ENCODE measurements around the gene MAP6D1.

DNA sequence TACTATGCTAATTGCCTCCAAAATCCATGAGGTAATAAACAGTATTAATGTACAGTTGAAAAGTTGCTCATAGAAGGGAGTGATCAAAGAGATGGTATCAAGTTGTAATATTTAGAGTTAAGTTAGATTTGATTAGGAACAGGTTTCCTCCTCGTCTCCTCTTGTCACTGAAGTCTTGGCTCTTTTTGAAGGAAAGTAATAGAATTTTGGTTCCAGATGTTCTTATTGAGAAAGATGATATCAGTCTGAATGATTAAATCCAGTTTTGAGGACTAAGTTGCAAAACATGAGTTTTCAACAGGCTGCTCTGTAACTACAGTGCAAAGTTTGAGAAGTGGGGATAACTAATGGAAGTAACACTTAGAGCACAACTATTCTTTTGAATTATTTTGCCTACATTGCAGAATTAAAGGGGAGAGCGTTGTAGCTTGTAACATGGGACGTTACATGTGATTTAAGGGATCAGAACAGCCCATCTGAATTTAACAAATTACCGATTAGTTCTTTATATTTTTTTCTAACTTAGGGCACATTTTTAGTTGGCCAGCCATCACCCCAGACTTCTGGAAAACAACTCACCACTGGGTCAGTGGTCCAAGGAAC lies 48.3 kb downstream of the MAP6D1 start:
- TF ChIP-seq, protein P1, sequence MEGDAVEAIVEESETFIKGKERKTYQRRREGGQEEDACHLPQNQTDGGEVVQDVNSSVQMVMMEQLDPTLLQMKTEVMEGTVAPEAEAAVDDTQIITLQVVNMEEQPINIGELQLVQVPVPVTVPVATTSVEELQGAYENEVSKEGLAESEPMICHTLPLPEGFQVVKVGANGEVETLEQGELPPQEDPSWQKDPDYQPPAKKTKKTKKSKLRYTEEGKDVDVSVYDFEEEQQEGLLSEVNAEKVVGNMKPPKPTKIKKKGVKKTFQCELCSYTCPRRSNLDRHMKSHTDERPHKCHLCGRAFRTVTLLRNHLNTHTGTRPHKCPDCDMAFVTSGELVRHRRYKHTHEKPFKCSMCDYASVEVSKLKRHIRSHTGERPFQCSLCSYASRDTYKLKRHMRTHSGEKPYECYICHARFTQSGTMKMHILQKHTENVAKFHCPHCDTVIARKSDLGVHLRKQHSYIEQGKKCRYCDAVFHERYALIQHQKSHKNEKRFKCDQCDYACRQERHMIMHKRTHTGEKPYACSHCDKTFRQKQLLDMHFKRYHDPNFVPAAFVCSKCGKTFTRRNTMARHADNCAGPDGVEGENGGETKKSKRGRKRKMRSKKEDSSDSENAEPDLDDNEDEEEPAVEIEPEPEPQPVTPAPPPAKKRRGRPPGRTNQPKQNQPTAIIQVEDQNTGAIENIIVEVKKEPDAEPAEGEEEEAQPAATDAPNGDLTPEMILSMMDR (IDR thresholded peaks at IDR 0.05): no peak
- TF ChIP-seq POLR2A (IDR thresholded peaks at IDR 0.05) (no peak), POLR2AphosphoS5 (IDR thresholded peaks at IDR 0.05) (no peak)

Measured in prostate gland (tissue), 2 donors.